IPS DF 4.7 (cell line): Measurements from ENCODE around the gene CDH13.

Experiments used
- DNase-seq: peaks from one replicate; pipeline ENCODE4 v3.0.0-alpha.2; 2013; ENCODE audit warnings: low spot score; ENCODE audit errors: extremely low read depth

The CDH13 gene

DNA sequence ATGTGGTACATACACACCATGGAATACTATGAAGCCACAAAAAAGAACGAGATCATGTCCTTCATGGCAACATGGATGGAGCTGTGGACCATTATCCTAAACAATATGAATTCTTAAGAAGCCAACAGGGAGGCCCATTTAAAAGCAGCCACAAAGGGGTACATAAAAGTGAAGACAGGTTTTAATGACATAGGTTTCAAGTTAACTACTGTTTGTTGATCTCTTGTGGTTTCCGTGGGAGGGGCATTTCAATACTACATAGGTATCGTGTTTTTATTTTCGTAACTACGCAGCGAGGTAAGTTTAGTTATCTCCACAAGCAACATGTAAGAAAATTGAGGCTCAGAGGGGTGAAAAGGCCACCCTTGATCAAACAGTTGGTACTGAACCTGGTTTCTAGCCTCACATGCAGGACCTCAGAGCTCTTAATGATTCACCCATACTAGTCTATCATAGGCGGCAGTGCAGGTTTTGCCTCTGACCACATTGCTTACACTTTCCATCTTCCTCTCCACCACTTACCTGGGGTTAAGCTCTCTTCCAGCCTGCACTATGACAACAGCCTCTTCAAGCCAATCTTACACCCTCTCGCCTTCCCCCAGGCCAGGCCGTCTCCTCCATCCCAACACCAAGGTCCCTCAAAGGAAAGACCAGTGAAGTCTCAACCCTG, 646.9 kb downstream of the CDH13 start:
- DNase-seq = no peak

GRCh38 chr16:83279251-83279650, 652.5 kb downstream of the CDH13 start:
- no peak for DNase-seq

- DNase-seq = no peak
Observed at GRCh38 chr16:83285921-83286320, 659.2 kb downstream of the CDH13 start.

GRCh38 chr16:83296505-83296904, 669.7 kb downstream of the CDH13 start:
- DNase-seq = no peak

DNA sequence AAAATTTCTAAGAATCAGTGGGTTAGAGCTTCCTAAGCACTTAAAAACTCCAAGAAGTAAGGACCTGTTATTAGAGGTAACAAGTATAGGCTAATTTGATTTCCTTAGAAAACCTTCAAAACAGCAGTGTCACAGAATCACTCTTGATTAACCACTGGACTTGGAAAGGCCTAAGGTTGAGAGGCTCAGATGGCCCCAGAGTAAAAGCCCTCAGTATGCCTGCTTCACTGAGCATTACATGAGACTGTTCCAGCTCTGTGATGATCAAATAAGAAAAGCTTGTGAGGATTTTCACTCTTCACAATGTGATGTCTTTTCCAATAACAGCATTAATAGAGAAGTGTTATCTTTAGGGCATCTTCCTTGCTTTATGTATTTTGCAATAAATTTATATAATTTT, 671.8 kb downstream of the CDH13 start:
- no peak for DNase-seq

DNA sequence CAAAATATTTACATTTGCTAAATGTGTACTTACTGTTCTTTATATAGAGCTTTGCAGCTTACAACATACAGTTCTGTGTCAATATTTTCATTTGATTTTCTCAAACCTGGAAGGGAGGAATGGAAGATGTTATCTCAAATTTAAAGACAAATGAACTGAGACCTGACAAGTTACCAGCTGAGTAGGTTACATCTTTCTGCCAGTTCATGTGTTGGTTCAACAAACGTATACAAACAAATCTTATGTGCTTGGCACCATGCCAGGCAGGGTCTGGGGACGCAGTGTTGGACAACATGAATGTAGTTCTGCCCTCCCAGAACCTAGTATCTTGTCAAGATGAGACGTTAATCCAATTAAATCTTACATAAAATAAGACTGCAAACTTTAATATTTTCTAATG, 673.6 kb downstream of the CDH13 start:
- no peak for DNase-seq

- no peak for DNase-seq
Observed at GRCh38 chr16:83301971-83302370, 675.2 kb downstream of the CDH13 start.

GRCh38 chr16:83302853-83303252, 676.1 kb downstream of the CDH13 start:
- DNase-seq = no peak

DNA sequence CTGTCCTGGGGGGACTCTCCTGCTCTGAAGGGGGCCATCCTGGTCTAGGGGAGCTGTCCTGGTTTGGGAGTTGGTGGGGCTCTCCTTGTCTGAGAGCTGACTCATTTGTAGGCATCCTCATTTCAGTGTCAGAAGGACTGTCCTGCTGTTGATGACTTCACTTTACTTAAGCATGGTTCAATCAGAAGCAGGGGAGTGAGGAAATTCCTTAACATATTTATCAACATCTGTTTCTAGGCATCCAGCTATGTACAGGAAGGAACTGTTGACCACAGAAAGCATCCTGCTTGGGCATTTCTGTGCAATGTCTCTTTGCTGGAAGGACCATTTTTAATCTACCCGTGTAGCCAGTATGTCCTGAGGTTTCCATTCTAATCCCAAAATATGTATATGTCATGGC, 678.3 kb downstream of the CDH13 start:
- no peak for DNase-seq

DNA sequence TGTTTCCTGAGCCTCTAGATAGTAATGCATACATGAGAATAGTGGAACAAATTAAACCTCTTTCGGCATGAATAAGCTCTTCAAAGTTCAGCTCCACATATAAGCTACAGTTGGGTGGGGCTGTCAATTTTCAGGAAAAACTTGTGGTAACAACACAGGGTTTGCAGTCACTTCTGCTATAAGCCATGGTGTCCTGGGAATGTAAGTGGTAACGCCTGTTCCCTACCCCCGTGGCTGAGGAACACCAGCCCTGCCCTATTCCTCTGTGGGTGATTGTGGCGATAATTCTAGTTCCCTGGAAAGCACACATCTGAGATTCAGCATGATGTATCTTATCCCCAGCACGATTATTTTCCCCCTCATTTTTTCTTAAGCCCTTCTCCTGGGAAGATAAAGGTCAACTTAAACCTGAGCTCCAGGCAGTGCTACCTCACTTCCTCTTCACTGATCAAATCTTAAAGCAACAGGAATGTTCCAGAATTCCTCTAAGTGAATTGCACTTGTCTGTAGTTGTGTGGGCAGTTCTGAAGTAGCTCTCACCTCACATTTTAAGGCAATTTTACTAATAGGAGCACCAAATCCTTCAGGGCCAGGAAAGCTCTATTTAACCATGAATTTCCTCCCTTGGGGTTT, 680.3 kb downstream of the CDH13 start:
- DNase-seq = no peak

GRCh38 chr16:83307594-83307992, 680.8 kb downstream of the CDH13 start:
- no peak for DNase-seq

DNA sequence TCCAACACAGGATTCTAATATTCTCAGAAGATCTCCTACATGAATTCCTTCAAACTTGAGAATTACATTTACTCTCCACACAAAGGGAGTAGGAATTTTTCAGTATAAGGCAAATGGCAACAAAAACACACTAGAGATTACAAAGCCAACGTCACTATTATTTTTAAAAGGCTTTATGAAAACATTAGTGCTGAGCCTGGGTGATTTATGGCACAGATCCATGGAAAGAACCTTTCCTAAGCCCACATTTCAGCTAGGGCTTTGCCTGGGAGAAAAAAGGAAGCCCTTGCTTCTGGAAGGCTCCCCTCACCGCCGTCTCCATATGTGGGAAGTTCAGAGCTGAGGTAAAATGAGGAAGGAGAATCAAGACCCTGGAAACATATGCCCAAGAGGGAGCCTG, 681.6 kb downstream of the CDH13 start:
- no peak for DNase-seq

DNA sequence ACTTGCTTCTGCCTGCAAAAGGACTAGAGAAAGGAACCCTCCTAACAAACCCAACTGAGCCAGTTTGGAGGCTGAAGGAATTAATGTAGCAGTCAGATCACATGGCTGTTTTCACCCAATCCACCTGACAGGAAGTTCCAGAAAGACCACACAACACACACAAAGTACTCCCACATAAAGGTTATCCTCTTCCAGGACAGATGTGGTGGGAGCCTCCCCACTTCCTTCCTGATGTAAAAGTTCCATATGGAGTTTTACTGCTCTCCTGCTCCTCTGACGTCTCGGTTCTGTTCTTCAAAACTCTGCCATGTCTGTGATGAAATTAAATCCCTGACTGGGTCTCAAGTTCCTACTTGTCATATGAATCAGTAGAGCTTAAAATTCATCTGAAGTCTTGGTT, 684.0 kb downstream of the CDH13 start:
- no peak for DNase-seq

DNA sequence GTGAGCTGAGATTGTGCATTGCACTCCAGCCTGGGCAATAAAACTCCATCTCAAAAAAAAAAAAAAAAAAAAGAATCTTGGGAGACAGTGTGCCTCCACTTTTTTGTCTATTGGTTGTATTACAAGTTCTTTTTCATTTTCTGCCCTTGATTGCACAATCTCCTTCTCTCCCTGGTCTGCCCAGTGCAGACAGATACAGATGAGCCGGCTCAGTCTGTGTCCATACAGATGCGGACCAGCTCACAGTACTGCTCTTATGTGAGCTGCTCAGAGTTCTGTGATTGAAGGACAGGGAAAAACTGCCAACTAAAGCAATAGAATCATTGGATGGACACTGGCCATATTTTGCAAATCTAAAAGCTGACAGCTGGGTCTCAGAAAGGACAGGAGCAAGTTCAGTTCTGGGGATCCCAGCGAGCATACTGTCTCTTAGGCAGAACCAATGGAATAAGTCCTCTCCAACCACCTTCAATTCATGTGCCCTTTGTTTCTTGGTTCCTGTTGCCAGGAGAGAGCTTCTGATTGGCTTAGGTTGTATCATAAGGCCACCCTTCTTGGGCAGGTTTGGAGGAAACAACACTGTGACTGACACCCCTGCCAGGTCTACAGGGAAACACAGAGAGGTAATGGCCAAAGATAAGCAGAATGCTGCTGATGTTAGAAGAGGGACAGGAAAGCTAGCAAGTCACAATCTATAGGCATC, 685.4 kb downstream of the CDH13 start:
- no peak for DNase-seq

DNA sequence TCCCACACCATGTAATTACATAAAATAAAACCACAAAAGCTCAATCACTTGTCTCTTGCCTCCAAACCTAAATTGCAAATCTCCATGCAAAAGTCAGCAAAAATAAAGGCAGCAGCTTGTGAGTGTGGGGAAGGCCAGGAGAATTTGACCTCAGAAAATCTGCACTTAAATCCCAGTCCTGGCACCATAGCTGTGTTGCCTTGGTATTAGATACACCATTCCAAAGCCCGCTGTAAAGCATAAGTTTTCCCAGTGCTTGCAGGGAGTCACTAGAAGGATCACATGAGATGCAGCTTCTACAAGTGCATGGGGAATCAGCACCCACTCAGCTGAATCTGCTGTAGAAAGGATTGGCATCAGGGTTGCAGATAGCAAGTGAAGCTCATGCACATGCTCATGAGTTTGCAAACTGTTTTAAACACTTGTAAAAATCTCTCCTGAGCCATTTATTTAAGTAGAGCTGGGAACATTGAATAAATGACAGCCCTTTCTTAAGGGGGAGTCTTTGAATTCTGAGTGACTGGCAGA, 686.0 kb downstream of the CDH13 start:
- no peak for DNase-seq

GRCh38 chr16:83315271-83315670, 688.5 kb downstream of the CDH13 start:
- DNase-seq = no peak

DNA sequence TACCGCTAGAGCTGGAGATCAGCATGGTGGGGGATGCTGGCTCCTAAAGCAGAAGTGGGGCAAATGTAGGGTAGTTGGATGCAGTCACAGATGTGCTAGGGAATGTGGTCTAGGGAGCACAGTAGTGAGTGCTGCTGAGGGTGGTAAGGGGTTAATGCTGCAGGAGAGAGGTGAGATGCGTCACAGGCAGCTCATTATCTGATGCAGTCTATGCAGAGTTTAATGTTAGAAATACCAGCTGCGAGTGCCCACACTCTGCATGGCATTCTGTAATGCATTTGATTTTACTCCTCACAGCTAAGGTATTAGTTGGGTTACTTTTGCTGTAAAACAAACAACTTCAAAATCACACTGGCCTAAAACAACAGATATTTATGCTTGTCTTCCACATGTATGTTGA, 689.7 kb downstream of the CDH13 start:
- DNase-seq = no peak

- DNase-seq = no peak
Observed at GRCh38 chr16:83318390-83318789, 691.6 kb downstream of the CDH13 start.

GRCh38 chr16:83328936-83329335, 702.2 kb downstream of the CDH13 start:
- DNase-seq = no peak

DNA sequence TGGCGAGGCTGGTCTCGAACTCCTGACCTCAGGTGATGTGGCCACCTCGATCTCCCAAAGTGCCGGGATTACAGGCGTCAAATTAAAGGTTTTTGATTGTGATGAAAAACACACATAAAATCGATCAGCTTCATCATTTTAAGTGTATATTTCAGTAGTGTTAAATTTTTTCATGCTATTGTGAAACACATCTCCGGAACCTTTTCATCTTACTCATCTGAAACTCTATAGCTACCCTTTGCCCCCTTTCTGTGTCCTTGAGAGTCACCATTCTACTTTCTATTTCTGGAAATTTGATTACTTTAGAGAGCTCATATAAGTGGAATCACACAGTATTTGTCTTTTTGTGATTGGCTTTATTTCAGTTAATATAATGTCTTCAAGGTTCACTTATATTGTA, 702.7 kb downstream of the CDH13 start:
- DNase-seq = no peak

GRCh38 chr16:83330251-83330650, 703.5 kb downstream of the CDH13 start:
- DNase-seq = no peak

GRCh38 chr16:83335076-83335475, 708.3 kb downstream of the CDH13 start:
- DNase-seq = no peak

DNA sequence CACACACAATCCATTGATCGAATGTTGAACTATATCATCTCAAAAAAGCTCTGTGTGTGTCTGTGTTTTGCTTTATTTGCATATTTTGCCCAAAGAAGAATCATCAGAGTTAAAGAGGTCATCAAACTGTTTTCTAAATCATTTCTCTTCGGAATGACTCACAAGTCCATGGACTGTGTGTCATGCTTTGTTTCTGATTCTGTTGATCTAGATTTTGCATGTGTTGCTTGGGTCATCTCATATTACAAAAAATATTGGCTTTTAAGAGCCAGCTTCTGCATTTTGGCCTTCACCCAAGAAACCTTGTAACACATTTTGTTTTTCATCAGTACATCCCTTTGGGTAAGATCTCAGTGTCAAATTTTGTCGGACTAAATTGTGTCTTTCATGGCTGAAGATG, 709.8 kb downstream of the CDH13 start:
- DNase-seq = no peak
